Inferior parietal cortex (tissue), 1 donor: Measurements from ENCODE around the gene SRPK2.
"Not testable (repeated sequence)": the region's sequence is repeated elsewhere in the genome, so short reads cannot be mapped to it uniquely, and the experiment has no call there.

Experiments used
- DNase-seq: peaks from one replicate; pipeline ENCODE4 v3.0.0-alpha.2; 2016; ENCODE audit errors: extremely low spot score

Gene SRPK2

GRCh38 chr7:105224884-105225651 is 163.7 kb downstream of the SRPK2 start:
- no peak for DNase-seq

DNA sequence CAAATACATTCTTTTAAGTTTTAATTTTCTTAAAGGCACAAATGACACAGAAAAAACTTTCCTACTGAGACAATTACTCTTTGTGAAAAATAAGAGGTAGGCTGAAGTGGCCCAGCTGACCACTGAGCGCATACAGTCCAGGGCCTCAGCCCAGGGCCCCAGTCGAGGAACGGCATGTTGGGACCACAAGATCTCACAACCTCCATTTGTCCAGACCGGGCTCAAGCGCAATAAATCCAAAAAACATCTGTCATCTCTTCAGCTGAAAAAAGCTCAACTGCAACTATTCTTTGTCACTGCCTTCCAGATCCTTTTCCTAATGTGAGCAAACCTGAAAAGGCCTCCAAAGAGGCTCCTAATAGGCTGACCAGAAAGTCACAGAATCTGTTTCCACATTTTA is 165.8 kb downstream of the SRPK2 start:
- no peak for DNase-seq

GRCh38 chr7:105219771-105220160 is 169.0 kb downstream of the SRPK2 start:
- no peak for DNase-seq

DNA sequence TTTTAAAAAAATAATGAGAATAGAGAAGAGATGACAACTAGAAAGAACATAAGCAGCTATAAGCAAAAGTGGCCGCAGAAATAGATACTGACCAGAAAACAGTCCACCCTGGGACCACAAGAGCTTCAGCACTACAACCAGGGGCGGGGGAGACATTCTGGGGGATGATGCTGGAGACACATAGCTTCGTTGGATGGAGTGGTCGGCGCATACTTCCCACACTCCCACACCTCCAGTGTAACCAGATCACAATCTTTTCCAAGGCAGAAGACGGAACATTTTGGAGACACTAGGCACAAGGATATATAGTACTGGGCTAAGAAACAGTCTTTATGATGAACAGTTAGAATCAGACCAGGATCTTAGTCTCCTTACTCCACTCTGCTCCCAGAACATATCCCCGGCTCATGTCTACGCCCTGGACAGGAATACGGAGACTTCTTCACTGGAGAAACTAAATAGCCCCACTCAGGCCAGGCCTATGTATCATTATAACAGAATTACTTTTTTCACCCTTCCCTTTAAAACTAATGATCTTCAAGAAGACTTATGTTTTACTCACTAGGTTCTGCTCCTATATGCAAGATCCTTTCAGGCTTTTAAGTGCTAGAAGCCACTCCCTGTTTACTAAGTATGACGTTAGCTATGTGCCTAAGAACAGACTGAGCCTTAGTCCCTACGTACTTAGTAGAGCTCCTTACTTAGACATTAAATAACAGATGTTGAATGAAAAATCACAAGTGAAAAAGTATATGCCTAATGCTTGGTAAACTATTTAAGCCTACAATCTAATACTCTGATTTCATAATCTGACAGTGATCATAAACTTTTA is 169.6 kb downstream of the SRPK2 start:
- DNase-seq = no peak

GRCh38 chr7:105218215-105218614 is 170.5 kb downstream of the SRPK2 start:
- no peak for DNase-seq

DNA sequence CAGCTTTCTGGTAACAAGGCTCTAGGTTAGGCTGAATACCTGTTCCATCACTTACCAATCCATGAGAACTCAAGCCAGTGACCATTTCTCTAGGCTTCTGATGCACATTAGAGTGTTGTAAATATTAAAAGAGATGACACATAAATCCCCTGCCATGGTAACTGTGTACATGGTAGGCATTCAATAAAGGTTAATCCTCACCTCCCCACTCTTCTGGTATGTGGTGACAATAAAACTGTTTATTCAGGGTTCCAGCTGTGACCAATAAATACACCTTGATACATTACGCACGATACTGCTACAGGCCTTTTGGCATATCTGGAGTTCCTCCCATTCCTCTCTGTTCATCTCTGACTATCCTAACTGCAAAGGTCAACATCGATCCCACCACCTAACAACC is 171.9 kb downstream of the SRPK2 start:
- DNase-seq = no peak

DNA sequence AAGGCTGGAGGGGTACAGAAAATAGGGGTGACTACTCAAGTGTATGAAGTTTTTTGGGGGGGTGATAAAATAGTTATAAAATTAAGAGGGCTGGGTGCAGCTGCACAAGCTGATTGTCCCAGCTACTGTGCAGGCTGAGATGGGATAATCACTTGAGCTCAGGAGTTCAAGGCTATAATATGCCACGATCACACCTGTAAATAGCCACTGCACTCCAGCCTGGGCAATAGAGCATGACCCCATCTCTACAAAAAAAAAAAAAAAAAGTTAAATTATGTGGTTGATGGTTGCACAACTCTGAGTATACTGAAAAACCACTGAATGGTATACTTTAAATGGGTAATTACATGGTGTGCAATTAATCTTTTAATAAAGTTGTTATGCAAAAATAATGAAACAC is 172.9 kb downstream of the SRPK2 start:
- no peak for DNase-seq

- no peak for DNase-seq
These were observed 173.5 kb downstream of the SRPK2 start for GRCh38 chr7:105215182-105215581.

DNA sequence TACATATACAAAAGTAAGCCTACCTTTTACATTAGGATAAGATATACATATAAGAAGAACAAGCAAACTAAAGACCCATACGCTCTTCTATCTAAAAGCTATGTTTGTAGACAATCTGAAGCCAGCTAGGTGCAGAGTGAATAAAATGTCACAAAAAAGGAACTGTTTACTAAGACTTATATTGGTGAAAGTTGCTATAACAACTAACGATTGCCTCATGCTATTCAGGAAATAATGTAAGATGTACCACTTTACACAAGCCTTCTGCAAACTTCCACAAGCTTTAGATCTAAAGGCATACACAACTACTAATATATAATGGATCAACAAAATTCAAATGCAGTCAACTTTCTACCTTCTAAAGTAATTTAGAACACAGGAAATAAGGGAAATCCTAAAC is 175.1 kb downstream of the SRPK2 start:
- no peak for DNase-seq

GRCh38 chr7:105212212-105212611 is 176.5 kb downstream of the SRPK2 start:
- DNase-seq = no peak

DNA sequence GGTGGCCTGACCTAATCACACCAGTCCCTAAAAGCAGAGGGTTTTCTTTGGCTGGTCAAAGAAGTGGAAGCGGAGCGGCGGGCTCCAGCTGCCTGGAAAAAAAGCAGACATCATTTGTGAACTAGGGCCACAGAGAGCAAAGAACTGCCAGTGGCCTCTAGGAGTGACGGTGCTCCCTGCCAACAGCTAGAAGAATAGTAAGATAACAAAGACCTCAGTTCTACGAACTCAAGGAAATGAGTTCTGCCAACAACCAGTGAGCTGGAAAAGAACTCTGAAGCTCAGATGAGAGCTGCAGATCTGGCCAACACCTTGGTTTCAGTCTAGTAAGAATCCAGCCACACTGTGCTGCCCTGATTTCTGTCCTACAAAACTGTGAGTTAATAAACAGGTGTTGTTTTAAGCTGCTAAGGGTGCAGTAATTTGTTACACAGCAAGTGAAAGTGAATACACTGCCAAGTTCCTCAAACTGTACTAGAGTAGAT is 178.0 kb downstream of the SRPK2 start:
- no peak for DNase-seq

- peak; percentile 43 for DNase-seq
These were observed 178.9 kb downstream of the SRPK2 start for GRCh38 chr7:105209870-105210269.

DNA sequence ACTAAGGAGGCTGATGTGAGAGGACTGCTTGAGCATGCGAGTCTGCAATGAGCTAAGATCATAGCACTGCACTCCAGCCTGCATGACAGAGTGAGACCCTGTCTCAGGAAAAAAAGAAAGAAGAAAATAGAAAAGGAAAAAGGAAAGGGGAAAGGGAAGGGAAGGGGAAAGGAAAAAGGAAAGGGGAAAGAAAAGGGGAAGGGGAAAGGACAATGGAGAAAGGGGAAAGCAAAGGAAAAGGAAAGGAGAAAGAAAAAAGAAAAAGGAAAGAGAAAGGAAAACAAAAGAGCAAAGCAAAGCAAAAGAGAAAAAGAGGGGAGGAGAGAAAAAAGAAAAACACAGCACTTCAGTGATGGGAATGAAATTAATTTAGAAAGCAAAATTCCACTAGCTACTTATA is 179.3 kb downstream of the SRPK2 start:
- no peak for DNase-seq

DNA sequence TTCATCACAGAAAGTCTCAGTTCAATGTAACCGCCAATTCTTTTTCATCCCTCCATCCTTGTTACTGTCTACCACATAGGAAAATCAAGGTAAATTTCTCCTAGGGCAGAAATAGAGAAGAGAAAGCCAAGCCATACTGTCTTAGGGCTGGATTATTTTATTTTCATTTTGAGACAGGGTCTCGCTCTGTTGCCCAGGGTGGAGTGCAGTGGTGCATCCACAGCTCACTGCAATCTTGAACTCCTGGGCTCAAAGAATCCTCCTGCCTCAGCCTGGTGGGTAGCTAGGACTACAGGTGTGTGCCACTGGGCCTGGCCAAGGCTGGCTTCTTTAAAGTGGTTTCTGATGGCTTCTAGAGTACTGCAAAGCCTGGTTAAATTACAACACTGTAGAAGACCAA is 181.7 kb downstream of the SRPK2 start:
- DNase-seq = no peak

GRCh38 chr7:105205592-105206237 is 183.0 kb downstream of the SRPK2 start:
- no peak for DNase-seq

- no peak for DNase-seq
These were observed 183.8 kb downstream of the SRPK2 start for GRCh38 chr7:105204953-105205352.

GRCh38 chr7:105204520-105204919 is 184.2 kb downstream of the SRPK2 start:
- no peak for DNase-seq

DNA sequence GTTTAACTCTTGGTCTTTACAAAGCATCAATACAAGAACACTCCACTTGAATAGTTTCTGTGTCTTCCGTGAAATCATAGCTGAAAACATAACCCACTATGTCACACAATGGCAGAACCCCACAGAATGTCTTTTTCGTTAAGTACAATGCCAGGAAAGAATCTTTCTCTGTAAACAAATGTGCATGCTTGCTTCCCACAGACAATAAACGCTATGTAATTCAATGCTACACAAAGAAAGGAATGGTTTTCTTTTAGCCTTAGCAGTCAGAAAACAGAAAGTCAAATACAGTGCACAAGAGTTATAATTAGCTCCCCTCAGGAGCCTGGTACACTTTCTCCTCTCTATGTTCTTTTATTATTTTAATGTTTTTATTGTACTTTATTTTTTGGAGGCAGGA is 186.1 kb downstream of the SRPK2 start:
- peak; percentile 69 for DNase-seq

- no peak for DNase-seq
These were observed 189.3 kb downstream of the SRPK2 start for GRCh38 chr7:105199386-105199785.

DNA sequence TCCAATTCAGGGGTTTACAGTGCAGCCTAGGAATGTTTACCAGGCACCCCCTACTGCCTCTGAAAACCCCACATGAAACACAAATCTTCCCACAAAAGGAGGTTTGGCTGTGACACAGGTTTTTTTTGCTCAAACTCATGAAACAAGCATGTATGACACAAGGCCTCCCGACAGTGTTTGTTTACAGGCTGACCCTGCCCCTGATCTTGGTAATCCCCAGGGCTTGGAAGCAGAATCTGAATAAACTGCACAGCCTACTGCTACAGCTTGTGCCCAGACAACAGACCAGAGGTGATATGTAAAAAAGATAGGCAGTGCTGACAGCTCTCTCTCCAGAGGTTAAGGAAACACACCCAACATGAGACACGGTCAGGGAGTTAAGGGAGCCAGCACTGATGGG is 190.5 kb downstream of the SRPK2 start:
- no peak for DNase-seq

GRCh38 chr7:105196473-105196872 is 192.2 kb downstream of the SRPK2 start:
- DNase-seq = no peak

DNA sequence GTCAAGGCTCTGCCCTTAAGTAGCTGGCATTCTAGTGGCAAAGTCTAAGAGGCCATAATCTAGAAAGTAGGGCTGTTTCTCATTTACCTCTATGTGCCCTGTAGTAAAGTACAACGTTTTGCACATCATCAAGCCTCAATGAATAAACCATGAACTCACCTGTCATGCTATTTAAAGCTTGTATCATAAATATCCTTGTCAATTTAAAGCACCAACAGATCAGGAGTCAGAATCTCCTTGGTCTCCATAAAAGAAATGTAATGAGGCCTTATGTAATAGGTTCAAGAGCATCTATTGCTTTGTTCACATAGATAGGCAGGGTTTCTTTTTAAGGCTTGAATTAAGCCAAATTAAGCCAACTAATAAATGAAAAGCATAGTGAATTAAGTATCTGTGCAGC is 192.8 kb downstream of the SRPK2 start:
- no peak for DNase-seq

GRCh38 chr7:105194959-105195358 is 193.8 kb downstream of the SRPK2 start:
- not testable (repeated sequence) for DNase-seq
